Retina (tissue), 1 donor: ENCODE measurements around the gene BLMH.

ENCODE experiments used
- DNase-seq: peaks from one replicate; pipeline ENCODE4 v3.0.0-alpha.2; 2016

The BLMH gene

GRCh38 chr17:30291543-30292285, at the start of gene BLMH:
Gene BLMH, minus strand, starts transcription at chr17:30291944. Its CDS starts 125 bp downstream, at chr17:30291819.
- peak; percentile 87 for DNase-seq

DNA sequence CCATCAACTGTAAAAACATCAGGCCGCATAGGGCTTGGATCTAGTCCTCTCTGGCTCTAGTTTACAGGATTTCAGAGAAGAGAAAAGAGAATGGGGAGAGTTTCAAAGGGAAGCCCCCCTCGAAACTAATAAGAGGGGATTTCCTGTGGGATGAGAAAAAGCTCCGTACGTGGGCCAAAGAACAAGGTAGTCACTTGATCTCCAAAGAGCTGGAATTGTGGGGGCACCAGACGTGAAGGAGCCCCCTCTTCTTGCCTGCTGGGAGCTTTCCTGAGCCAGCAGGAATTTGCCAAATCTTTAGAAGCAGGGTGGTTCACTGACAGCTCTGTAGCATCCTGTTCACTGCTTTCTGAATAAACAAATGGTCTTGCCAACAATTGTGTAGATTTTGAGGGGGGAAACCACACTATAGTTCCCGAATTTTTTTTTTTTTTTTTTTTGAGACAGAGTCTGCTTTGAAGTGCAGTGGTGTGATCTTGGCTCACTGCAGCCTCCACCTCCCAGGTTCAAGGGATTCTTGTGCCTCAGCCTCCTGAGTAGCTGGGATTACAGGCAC, 49.1 kb upstream of the BLMH start:
- no peak for DNase-seq

- no peak for DNase-seq
Observed at GRCh38 chr17:30339086-30339485, 47.3 kb upstream of the BLMH start.

DNA sequence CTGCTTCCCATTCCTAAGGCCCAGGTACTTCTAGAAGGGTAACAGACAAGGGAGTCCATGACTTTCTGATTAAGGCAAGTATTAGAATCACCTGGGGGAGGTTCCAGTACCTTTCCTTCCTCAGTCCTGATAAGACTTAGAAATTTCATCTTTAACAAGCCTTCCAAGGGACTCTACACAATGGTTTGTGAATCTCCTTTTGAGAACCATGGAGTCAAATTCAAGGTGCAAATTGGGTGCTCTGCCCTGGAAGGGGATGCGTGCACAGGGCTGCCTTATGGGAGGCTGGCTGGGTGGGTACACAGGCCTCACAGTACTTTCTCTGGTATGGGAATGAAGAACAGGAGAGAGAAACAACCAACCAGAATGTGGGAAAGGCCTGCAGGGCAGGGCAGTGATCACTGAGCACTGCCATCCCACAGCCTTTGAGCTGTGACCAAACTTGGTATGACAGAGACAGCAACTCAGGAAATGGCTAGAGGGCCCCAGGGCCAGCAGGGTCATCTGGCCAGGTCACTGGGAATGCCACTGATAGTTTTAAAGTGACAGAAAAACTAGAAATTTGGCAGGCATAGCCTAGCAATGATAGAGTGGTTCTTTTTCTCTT, 45.8 kb upstream of the BLMH start:
- no peak for DNase-seq

GRCh38 chr17:30336369-30337171, 44.8 kb upstream of the BLMH start:
- DNase-seq, result no peak

DNA sequence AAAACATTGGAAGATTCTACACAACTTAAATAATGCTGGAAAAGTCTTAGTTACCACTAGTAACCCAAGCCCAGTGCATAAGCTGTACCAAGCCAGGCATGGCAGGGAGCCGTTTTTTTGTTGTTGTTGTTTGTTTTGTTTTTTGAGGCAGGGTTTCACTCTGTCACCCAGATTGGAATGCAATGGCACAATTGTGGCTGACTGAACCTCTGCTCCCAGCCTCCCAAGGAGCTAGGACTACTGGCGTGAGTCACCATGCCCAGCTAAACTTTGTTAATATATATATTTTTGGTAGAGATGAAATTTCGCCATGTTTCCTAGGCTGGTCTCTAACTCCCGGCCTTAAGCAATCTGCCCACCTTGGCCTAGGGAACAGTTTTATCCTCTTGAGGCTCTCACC, 42.7 kb upstream of the BLMH start:
- no peak for DNase-seq

GRCh38 chr17:30333503-30334360, 42.0 kb upstream of the BLMH start, which contains the start of gene TMIGD1:
Gene TMIGD1, minus strand, starts transcription at chr17:30334057. Its CDS starts 1,924 bp downstream, at chr17:30332133.
- DNase-seq, result no peak

GRCh38 chr17:30332057-30332542, 40.4 kb upstream of the BLMH start:
- DNase-seq, result no peak

DNA sequence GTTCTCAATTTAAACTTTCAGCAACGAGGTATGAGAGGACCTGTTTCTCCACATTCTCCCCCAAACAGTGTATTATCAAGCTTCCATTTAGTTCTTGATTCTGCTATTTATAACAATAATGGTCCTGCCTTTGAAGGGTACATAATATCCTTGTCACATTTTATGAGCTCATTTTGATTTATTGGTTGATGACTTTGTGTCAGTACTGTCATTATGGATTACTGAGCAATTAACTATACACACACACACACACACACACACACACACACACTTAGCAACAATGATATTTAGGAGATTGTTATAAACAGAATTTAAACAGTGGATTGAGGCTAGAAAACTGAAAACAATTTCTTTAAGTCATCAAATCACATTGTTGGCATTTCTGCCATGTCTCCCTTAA, 35.1 kb upstream of the BLMH start:
- no peak for DNase-seq

- no peak for DNase-seq
Observed at GRCh38 chr17:30324723-30325122, 33.0 kb upstream of the BLMH start.

- DNase-seq, result no peak
Observed at GRCh38 chr17:30323895-30324319, 32.2 kb upstream of the BLMH start.

DNA sequence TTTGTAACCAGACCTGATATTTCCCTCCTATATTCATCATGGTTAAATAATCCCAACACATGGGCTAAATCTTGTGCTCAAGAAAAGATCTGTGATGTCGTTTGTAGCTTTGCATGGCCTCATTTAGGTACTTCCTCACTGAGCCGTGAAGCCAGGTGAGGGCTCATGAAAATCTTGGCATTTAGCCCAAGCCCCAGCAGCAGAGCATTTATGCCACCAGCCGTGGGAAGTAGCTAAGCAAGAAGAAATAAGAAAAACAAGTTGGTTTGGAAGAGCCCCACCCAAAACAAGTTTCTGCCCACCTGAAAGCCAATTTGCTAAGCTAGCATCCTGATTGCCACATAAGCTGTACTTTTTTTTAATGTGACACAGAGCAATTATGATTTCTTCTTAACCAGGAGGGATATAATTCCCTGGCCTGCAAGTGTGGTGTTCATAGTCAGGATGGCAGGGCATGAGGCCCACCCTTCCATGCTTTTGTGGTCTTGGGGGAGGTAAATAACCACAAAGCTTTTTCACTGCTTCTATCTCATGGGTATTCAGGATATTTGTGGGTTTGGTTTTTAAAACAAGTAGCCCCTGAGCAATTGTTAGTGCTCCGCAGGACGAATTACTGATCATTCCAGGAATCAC, 31.6 kb upstream of the BLMH start:
- no peak for DNase-seq

GRCh38 chr17:30321314-30321713, 29.6 kb upstream of the BLMH start:
- no peak for DNase-seq

DNA sequence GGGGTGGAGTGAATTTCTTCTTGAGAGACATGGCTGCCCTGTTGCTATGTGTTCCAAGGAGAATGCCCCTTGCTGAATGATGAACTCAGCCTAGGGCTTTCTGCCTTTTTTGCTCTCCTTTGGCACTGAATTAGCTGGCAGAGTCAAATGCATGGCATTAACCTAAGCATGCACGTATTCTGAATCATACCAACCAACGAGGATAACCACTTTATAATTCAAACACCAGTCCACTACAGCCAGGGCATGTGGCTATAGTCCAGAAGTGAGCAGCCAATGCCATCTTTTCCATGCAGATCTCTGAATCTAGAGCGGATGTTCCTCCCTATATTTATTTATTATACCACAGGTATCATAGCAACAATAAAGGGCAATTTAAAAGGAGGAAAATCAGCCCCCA, 26.4 kb upstream of the BLMH start:
- no peak for DNase-seq

DNA sequence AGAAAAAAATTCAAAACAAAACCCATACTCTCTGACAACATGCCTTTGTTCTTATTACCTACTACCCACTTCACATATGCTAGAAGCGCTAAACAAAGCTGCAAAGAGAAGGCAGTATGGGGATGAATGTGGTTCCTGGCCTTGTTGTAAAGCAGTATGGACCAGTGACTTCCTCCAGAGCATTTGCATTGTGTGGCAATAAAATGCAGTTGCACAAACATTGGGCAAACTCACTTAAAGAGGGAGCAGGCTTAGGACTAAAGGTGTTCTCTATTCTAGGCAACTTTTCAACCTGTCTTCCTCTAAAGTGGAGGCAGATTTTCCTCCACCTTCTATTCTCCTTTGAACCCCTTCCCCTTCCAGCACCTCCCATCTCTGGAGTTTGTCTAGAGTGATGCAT, 25.0 kb upstream of the BLMH start:
- DNase-seq, result no peak

DNA sequence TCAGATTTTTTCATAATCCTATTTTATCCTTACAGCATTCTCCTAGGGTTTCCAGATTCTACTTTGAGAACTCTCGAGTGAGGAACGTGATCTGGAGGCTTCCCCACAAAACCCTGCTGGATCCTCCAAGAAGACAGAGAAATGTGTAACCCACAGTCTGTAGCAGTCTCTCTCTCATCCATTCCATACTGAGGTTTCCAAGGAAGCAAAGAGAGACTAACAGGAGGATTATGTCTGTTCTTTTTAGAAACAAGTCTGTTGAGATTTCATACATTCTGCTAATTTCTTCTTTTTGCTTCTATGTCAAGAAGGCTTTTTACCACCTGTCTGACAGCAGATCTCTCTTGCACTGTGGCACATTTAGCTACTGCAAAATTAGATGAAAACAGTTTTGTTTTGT, 23.4 kb upstream of the BLMH start:
- DNase-seq, result no peak

- no peak for DNase-seq
Observed at GRCh38 chr17:30314474-30314873, 22.7 kb upstream of the BLMH start.

GRCh38 chr17:30312226-30312625, 20.5 kb upstream of the BLMH start:
- DNase-seq, result no peak

DNA sequence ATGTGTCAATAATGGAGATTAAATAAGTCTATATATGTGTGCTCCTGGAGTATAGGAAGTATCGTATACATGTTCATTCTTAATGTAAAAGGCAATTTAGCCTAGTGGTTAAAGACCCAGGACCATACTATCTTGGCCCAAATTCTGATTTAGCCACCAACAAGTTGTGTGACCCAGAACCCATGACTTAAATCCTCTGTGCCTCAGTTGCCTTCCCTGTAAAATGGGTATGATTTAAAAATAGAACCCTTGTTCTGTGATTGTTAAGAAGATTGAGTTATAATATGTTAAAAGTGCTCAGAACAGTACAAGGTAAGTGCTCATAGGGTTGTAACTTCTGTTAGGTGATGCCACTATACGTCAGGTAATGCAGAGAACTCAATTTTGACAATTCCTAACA, 18.8 kb upstream of the BLMH start:
- no peak for DNase-seq

DNA sequence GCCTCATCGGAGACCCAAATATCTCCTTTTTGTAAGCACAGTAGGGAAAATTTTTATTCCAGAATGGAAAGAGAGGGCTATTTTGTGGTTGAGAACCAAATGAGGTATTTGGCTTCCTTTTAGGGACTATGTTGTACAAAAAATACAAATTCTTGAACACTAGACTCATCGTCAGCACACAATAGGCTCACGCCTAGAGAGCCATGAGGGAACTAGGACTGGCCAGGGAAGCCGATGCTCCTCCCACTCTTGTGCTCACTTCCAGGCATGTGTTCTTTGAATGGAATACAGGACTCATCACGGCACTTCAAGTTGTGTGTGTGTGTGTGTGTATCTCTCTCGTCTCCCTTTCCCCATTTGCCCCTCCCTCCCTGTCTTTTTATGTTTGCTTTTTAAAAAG, 17.8 kb upstream of the BLMH start:
- no peak for DNase-seq

DNA sequence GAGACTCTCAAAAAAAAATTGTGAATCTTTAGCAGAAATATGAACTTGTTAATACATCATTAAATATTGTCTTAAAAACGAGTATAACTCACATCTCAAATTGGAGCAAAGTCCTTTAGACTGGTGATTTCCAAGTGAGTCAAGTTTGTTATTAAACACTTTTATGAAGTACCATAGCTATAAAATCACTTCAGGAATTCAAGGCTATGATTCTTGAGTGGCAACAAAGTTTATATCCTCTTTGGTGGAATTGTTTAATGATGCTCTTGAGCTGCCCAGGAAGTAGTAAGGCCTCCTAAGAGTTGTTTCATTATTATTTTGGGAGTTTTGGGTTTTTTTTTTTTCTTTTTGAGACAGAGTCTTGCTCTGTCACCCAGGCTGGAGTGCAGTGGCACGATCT, 16.7 kb upstream of the BLMH start:
- DNase-seq, result no peak

GRCh38 chr17:30304778-30305177, 13.0 kb upstream of the BLMH start:
- DNase-seq, result no peak
